HS-5 (cell line): ENCODE measurements around the gene GAPVD1.
"Not testable (repeated sequence)": the region's sequence is repeated elsewhere in the genome, so short reads cannot be mapped to it uniquely, and the experiment has no call there.

Source experiments
- DNase-seq: peaks from one replicate; pipeline ENCODE4 v3.0.0-alpha.2; 2012; ENCODE audit warnings: low read depth

GAPVD1 gene

DNA sequence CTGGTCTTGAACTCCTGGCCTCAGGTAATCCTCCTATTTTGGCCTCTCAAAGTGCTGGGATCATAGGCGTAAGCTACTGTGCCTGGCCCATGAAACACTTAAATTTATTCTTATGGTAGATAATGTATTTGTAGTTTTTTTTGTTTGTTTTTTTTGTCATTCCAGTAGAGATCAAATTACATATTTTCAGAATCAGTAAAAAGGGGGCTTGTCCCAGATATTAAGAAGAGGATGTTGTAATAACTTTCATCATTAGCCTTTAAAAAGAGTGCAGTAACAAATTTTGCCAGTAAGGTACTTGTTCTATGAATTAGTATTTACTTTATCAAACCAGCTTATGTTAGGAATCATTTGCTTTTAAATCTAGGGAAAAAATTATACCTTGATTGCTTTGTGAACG lies 42.6 kb downstream of the GAPVD1 start:
- no peak for DNase-seq

DNA sequence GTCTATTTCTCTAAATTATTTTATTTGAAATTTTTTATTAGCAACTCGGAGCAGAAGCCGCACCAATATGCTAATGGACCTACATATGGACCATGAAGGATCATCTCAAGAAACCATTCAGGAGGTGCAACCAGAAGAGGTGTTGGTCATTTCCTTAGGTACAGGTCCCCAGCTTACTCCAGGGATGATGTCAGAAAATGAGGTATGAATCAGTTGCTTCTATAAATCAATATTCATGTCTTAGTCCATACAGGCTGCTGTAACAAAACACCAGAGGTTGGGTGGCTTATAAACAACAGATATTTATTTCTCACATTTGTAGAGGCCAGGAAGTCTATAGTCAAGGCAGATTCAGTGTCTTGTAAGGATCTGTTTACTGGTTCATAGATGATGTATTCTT lies 50.8 kb downstream of the GAPVD1 start:
- DNase-seq: no peak

DNA sequence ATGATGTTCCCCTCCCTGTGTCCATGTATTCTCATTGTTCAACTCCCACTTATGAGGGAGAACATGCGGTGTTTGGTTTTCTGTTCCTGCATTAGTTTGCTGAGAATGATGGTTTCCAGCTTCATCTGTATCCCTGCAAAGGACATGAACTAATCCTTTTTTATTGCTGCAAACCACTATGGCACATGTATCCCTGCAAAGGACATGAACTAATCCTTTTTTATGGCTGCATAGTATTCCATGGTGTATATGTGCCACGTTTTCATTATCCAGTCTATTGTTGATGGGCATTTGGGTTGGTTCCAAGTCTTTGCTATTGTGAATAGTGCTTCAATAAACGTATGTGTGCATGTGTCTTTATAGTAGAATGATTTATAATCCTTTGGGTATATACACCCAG lies 54.7 kb downstream of the GAPVD1 start:
- DNase-seq: not testable (repeated sequence)

DNA sequence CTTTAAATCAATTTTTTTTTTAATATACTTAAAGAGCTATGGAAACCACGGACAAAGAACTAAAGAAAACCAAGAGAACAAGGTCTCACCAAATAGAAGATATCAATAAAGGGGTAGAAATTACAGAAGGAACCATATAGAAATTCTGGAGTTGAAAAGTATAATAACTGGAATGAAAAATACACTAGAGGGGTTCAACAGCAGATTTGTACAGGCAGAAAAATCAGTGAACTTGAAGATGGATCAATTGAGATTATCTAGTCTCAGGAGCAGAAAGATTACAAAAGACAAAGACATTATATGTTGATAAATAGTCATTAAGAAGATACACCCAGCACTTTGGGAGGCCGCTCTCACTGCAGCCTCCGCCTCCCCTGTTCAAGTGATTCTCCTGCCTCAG lies 56.1 kb downstream of the GAPVD1 start:
- no peak for DNase-seq

DNA sequence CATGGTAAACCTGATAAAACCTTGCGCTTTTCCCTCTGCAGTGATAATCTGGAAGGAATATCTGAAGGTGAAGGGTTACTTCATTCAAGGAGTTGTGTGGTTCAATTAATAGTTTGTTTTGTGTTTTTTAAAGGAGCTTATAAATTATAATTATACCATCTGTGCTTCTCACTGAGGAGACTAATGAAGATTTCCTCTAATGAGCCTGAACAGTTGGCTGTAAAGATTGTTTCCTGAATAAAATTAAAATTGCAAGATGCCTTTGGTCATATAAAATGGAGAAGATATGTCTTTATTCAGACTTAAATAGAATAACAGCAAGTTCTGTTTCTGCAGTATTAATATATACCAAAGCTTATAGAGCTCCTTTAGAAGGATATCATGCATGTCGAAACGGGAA lies 59.9 kb downstream of the GAPVD1 start:
- DNase-seq: no peak

DNA sequence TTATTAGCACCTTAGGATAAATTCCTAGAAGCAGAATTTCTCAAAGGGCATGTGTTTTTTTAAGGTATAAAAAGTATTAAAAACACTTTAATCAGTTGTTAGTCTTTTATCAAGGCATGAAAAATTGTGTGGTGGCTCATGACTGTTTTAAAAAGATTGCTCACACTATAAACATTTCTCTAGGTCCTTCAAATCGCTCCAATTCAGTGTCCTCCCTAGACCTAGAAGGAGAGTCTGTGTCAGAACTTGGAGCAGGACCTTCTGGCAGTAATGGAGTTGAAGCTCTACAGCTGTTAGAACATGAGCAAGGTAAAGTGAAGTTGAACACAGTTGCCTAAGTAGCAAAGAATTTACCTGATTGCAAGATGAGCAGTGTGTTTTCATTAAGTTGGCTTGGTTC lies 62.0 kb downstream of the GAPVD1 start:
- DNase-seq: no peak

DNA sequence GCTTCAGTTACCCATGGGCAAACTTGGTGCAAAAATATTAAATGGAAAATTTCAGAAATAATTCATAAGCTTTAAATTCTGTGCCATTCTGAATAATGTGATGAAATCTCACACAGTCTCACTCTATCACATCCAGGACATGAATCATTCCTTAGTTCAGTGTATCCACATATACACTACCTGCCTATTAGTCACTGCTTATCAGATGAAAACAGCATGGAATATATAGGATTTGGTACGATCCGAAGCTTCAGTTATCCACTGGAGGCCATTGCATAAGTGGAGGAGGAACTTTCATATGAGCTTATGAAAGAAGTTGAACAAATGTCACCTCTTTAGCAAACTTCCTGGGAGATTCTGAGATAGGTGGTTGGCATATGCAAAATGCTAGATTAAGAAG lies 64.2 kb downstream of the GAPVD1 start:
- DNase-seq: peak; percentile 52

DNA sequence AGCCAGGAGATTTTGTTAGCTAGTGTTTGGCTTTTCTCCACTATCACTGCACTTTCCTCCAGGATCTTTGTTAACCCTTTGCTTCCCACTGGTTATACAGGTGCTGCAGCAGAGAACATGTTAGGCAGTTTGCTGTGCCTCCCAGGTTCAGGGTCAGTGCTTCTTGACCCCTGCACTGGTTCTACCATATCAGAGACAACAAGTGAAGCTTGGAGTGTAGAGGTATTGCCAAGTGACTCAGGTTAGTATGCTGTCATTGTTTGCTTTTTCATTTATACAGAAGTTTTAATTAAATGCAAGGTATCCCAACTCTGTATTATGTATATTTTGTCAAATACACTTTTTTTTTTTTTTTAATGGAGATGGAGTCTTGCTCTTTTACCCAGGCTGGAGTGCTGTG lies 68.4 kb downstream of the GAPVD1 start:
- no peak for DNase-seq

DNA sequence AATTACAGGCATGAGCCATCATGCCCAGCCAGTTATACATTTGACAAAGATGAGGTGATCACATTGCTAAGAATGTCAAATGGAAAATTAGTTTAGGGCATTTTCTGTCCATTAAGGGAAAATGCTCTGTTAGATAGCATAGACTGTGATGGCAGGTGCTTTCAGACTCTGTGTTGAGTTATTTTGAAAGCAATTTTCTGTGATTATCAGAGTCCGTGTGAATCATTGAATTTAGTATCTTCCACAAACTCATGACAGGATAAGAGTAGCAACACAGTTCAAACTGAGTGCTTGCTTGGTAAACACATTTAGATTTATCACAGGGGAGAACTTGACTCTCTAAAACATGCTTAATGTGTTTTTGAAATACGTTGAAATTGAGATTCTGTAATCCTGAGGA lies 69.0 kb downstream of the GAPVD1 start:
- DNase-seq: no peak

DNA sequence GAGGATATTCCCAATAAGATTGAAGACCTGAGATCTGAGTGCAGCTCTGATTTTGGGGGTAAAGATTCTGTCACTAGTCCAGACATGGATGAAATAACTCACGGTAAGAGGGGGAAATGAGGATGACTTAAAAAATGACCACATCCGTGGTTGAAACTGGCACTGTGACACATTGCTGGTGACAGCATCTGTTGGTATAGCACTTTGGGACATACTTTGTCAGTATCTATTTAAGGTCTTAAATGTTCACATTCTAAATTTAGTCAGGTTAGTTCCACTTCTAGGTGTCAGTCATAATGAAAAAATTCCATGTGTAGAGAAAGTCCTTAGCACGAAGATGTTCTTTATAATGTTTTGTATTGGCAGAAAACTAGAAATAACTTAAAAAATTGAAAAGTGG lies 70.9 kb downstream of the GAPVD1 start:
- DNase-seq: no peak

DNA sequence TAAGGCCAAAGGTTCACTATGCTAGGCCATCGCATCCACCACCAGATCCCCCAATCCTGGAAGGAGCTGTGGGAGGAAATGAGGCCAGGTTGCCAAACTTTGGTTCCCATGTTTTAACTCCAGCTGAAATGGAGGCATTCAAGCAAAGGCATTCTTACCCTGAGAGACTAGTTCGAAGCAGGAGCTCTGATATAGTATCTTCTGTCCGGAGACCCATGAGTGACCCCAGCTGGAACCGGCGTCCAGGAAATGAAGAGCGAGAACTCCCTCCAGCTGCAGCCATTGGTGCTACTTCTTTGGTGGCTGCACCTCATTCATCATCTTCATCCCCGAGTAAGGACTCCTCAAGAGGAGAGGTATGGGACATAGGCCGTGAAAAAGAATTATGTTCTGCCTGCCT lies 75.6 kb downstream of the GAPVD1 start:
- DNase-seq: no peak

DNA sequence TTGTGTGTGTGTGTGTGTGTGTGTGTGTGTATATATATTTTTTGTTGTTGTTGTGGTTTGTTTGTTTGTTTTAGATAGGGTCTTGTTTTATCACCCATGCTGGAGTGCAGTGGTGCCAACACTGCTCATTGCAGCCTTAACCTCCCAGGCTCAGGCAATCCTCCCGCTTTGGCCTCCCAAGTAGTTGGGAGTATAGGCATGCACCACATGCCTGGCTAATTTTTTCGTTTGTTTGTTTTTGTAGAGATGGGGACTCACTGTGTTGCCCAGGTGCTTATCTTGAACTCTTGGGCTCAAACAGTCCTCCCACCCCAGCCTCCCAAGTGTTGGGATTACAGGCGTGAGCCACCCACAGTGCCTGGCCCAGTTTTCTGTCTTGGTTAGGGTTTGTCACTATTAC lies 77.3 kb downstream of the GAPVD1 start:
- DNase-seq: no peak

DNA sequence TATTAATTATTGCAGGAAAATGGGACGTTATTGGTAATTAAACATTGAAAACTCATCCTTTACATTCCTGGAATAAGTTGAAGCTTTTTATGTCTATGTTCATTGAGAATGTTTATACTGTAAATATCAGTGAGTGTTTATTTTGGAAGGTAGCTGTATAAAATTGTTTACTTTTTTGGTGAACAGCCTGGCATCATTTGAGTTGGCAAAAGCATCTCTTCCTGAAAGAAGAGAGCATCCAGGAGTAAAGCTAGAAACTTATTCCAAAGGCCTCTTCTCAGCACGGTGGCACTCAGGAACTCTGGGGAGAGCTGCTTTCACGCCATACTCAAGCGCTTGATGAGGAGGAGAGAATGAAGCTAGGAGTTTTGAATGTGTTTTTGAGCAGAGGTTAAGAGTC lies 79.9 kb downstream of the GAPVD1 start:
- no peak for DNase-seq

DNA sequence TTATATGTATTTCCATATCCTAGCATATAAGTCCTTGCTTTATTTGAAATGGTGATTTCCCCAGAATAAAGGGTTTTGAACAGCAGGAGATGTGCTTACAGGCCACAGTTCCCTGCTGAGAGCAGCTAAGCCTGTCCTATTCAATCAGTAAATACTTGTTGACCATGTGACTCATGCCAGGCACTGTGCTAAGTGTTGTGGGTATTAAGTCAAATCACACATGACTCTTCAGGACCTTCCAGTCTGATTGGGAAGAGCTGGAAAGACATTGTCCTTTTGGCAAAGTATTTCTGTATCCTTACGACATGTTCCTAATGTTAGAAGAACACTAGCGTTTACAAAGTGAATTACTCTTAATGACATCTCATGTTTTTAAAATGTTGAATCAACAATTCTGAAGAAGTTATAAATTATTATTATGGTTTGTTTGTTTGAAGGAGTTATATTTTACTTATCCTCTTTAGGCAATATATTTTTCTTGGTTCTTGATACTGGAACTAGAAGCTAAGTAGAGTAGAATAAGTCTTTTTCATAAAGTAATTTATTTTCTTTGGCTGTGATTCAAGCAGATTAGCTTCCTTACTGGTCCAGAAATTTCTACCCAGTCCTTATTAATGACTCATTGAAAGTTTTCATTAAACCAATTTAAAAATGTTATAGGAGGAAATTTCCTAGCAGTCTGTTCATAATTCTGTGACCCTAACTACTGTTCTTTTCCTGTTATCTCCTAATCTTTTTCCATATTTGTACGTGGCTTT lies 82.1 kb downstream of the GAPVD1 start:
- no peak for DNase-seq

DNA sequence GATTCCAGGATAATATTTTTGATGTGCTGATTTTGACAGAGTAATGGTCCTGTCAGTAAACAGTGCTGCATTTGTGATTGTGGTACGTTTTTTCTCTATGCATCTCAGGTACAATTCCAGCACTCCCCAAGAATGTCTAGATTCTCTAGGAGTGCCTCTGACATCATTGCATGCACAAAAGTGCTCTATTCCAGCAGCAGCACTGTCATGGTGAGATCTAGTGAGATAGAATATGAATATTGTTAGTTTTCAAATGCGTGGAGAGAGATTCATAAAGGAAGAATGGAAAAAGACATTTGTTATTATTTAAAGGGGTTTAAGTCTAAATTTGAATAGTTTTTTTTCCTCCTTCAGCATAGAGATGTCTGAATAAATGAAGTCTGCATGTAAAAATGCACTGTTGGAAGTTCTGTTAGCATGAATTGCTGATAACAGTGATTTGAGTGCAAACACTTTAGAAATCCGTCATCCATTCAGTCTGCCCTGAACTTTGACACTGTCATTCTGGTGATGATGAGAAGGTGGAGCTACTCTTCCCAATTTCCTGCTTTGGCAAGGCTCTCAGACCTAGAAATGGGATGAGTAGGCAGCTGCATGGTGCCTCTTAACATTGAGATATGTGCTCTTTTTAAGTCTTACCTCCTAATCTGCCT lies 84.6 kb downstream of the GAPVD1 start:
- no peak for DNase-seq

DNA sequence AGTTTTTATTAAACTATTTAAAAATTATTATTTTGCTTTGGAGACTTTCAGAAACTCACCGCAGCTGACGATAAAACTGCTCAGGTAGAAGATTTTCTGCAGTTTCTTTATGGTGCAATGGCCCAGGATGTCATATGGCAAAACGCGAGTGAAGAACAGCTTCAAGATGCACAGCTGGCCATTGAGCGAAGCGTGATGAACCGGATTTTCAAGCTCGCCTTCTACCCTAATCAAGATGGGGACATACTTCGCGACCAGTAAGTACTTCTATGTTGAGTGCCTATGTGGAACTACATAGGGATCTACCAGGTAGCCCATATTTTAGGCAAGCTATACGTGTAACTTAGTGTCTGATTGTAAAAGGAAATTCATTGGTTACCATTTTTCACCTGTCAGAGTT lies 94.0 kb downstream of the GAPVD1 start:
- DNase-seq: no peak

DNA sequence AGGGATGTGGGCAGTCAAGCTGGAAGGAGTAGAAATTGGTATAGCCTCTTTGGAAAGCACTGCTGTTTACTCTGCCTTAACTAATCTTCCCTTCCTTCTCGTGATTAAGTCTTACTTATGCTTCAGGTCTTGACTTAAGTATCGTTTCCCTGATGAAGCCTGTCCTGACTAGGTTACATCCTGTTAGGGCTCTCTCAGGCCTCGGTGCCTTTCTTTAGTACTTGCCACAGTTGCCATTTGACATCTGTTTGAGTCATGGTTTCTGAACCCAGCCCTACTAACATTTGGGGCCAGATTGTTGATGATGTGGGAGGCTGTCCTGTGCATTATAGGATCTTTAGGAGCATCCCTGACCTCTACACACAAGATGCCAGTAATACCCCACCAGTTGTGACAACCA lies 94.4 kb downstream of the GAPVD1 start:
- no peak for DNase-seq

DNA sequence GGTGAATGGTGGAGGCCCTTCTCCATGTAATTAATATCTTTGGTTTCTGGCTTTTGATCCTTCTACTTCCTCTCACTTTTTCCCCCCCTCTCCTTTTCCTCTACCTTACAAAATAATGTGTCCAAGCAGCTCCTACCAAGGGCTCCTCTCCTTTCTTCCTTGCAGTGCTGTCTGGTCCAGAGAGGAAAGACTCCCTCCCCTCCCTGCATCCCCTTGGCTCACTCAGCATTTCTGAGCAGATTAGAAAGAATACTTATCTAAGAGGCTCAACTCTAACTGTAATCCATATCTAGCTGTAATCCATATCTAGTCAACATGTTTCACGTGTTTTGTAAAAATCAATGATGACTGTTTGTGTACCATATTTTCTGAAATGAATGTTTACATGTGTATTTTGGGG lies 97.4 kb downstream of the GAPVD1 start:
- DNase-seq: no peak

DNA sequence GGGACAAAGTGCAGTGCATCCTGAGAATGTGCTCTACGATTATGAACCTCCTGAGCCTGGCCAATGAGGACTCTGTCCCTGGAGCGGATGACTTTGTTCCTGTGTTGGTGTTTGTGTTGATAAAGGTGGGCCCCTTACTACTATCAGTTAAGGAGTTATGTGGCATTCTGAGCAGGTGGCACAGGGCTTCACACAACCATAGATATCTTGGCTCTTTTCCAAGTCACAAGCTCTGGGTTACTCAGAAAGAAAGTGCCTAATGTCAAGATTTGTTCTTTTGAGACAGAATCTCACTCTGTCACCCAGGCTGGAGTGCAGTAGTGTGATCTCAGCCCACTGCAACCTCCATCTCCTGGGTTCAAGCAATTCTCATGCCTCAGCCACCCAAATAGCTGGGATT lies 99.0 kb downstream of the GAPVD1 start:
- no peak for DNase-seq

DNA sequence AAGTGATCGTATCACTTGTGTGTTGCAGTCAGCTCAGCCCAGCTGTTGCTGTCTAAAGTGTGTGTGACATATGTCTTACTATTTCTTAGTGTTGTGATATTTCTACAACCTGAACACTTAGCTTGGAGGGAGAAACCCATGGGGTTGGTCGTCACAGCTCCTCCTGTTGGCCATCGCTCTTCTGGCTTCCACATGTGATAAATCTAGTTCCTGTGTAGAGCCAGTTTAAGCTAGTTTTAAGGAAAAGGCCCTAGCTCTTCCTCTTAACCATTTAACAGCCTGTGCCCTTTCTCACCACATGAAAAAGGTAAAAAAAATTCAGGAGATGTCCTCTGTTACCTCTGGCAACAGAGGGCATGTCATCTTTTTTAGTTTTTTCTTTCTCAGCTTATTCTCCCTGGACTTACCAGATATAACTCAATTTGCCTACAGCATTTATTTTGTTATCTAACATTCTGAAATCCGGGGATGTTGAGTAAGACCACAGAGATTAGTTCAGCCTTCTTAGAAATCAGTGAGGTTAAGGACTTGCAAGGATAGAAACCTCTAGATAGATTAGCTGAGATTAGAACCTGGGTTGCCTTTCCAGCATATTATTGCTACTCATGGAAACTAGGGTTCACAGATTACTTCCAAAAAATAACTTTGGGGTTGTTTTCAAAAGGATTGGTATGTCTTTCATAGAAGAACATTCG lies 100.4 kb downstream of the GAPVD1 start:
- DNase-seq: no peak

DNA sequence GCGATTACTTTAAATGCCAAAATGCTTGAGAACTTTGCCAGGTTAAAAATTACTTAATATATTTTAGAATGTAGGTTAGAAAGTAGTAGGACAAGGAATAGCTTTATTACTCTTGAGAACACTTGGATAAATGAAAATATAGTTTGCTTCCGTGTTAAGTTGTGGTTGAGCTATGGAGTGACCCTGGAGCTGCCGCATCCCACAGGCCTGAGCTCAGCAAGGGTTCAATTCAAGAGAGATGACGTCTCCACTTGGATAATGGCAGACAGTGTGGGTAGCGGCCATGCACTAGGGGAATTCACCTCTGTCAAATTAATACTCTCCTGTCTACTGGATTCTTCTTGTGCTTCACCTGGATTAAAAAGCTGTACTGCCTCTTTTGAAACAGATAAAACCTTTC lies 105.0 kb downstream of the GAPVD1 start:
- DNase-seq: no peak

DNA sequence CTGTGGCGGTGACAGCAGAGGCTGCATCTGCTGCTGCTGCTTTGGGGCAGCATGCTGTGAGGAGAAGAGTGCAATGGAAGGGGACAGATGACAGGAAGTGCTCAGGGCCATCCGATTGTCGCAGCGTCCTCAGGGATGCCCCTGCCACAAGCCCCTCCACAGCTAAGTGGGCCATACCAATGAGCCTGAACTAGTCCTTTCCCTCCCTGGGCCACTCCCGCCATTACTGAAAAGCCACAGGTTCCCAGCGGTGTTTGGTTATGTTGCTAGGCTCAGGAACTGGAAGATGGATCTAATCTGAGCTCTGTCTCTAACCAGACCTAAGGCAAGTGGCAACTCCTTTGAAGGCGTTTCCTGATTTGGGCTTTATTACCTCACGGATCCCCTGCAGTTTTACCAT lies 109.2 kb downstream of the GAPVD1 start:
- no peak for DNase-seq

DNA sequence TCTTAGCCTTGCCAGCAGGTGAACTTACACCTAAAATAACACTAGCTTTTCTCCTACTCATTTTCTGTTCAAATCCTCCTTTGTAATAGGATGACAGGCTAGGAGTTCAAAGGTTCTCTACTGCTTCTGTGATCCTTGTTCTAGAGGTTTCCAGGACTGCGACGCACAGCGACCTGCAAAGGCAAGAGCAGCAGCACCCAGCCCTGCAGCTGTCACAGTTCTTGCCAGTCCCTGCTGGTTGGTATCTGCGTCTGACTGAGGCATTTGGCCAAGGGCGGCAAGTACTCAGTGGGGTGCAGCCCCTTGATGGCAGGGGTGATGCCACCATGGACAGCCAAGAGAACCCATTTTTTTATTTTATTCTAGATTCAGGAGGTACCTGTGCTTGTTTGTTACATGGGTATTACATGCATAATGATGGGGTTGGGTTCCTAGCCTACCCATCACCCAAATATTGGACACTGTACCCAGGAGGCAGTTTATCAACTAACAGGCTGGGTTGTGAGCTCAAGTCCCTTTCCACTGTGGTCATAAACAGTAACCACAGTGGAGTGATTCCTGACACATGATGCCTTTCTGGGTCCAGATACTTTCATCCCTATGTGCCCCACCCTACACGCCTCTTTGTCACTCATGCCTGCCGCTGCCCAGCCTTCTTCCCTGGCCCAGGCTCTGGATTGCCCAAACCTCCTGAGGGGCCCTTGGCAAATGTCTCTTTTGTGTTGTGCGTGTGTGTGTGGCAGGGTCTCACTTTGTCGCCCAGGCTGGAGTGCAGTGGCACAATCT lies 111.0 kb downstream of the GAPVD1 start:
- DNase-seq: no peak
